Measurements from ENCODE around the gene KSR2. TPM values are rescaled to one million over a fixed set of nuclear protein-coding genes. Genes with fewer than 3 reads are reported as not detected.

Gene KSR2
- total RNA-seq, 1 experiment from 2014 or later, result 1.3 TPM

DNA sequence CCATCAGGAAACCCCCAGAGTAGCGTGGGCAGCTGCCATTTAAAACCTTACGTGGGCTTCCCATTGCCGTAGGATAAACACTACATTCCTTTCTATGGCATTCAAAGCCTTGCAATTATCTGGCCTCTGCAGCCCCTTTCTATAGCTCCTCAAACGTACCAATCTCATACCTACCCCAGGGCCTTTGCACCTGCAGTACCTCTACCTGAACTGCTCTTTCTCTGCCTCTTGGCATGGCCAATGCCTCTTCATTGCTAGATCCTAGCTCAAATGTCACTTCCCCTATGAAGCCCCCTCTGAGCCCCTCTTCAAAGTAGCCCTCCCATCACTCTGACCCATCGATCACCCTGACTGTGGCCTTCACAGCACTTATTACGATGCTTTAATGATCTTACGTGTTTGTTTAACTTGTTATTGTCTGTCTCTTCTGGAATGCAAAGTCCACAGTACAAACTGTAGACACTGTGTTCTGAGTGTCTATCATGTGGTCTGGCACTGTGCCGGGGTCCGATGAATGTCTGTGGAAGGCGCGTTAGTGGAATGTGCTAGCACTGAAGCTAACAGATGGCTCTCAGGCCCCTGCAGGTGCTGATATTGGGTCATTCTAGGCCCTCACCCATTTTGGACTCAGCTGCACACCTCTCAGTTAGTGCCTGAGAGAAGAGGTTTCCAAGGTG, 450.1 kb downstream of the KSR2 start:
- no peak overlapping the region for H3K4ac ChIP-seq (ENCODE audit: low read depth, low read length)
- H3K27me3 ChIP-seq (ENCODE audit: insufficient read depth, low read length), result no peaks in the 10 kb centered on the region
- H3K4me2 ChIP-seq (ENCODE audit: insufficient read depth, insufficient read length, low read length), result no peak overlapping the region
- no peaks in the 10 kb centered on the region for H3K79me2 ChIP-seq (ENCODE audit: insufficient read depth, low read length)
- whole genome bisulfite sequencing (ENCODE audit: extremely low coverage, insufficient read length, low lambda C conversion rate), result no CpG with 5 or more reads among the region's 11 CpGs
- Mint-ChIP-seq H3K9me3 (no peaks in the 10 kb centered on the region), H3K27me3 (ENCODE audit: low read depth) (peaks cover 4% of the 10 kb centered on the region; the same call in 1 of the 2 replicates), H3K36me3 (ENCODE audit: insufficient read depth in 1 of 3, low read depth in 3 of 3) (no peaks in the 10 kb centered on the region; a peak in 1 of 7 replicates), H3K4me1 (peaks cover 13 to 21% of the 10 kb centered on the region in 2 experiments), H3K4me3 (no peak overlapping the region), H3K27ac (no peak overlapping the region; a peak in 1 of 7 replicates)
- H3K9ac ChIP-seq (ENCODE audit: extremely low read depth, insufficient read length, low read length), result no peak overlapping the region
- H2BK120ac ChIP-seq (ENCODE audit: low read depth, low read length, poor library complexity, severe bottlenecking), result no peak overlapping the region
- no peak overlapping the region for H2BK5ac ChIP-seq (ENCODE audit: insufficient read length, low read length)
- no peaks in the 10 kb centered on the region for H3K79me1 ChIP-seq (ENCODE audit: insufficient read depth, low read depth, low read length, poor library complexity, severe bottlenecking)
- no peak overlapping the region for H3K18ac ChIP-seq (ENCODE audit: insufficient read length, low read depth, low read length)
- no peak overlapping the region for H3T11ph ChIP-seq (ENCODE audit: low read length)
- H3K23ac ChIP-seq (ENCODE audit: insufficient read length, low read depth, low read length), result no peak overlapping the region
- no peaks in the 10 kb centered on the region for H4K20me1 ChIP-seq (ENCODE audit: control insufficient read depth, insufficient read depth, insufficient read length)
- no peak overlapping the region for H2AK5ac ChIP-seq (ENCODE audit: insufficient read length, low read length)
- H2BK20ac ChIP-seq (ENCODE audit: low read depth, low read length, poor library complexity, severe bottlenecking), result no peak overlapping the region
- H2BK12ac ChIP-seq (ENCODE audit: insufficient read length, low read depth, low read length), result no peak overlapping the region
- no peak for DNase-seq
- no peak overlapping the region for H3K14ac ChIP-seq (ENCODE audit: insufficient read depth, low read length)
- no peak overlapping the region for H2BK15ac ChIP-seq (ENCODE audit: low read depth, low read length)
- TF ChIP-seq CTCF (conservative IDR thresholded peaks at IDR 0.05), result no peak
- no peak overlapping the region for H2AFZ ChIP-seq (ENCODE audit: low read length)
- no peak overlapping the region for H4K91ac ChIP-seq (ENCODE audit: insufficient read length, low read depth, low read length)
- H3K27ac ChIP-seq (ENCODE audit: insufficient read length, low read depth, low read length), result no peak overlapping the region
- no peaks in the 10 kb centered on the region for H3K9me3 ChIP-seq (ENCODE audit: control insufficient read depth, low read depth, low read length)
- H3K56ac ChIP-seq (ENCODE audit: insufficient read length, low read depth, low read length), result no peak overlapping the region
- H4K8ac ChIP-seq (replicated peaks; ENCODE audit: insufficient read length, low read depth, low read length), result no peak overlapping the region
- no peaks in the 10 kb centered on the region for H3K23me2 ChIP-seq (ENCODE audit: insufficient read length, low read depth, low read length, poor library complexity, severe bottlenecking)
- no peak overlapping the region for H4K5ac ChIP-seq (ENCODE audit: insufficient read length, low read depth, low read length)
- H3K4me1 ChIP-seq (ENCODE audit: insufficient read depth, low read length), result no peaks in the 10 kb centered on the region

Data from H9 (cell line).